K562 (cell line): ENCODE data around the gene MDN1. TPM values are rescaled to one million over a fixed set of nuclear protein-coding genes. Genes with fewer than 3 reads are reported as not detected.

Experiments used
- ATAC-seq: fragments of 200-7000 bp; cut with Tn5 transposase; 3 replicates; pipeline ENCODE4 v1.9.1; 2020; ENCODE audit warnings: moderate library complexity
- BruUV-seq: library from RNA; stranded (reverse); fragments of 400-500 nt; replicated peaks from 2 replicates; lab custom pipeline; 2021; lab: Mats Ljungman, UMichigan
- CTCF ChIA-PET: fragments of 300-600 bp; formaldehyde crosslinking; extraction: SDS; loops from one replicate; lab custom pipeline; 2021; ENCODE audit warnings: low intra/inter-chr PET ratio; lab: Yijun Ruan, JAX
- POLR2A ChIA-PET: fragments of 300-600, 350-650 bp; sonication (Branson Sonifier 250); formaldehyde crosslinking; extraction: SDS; loops from one replicate; lab custom pipeline; 2021; ENCODE audit warnings: antibody characterized with exemption, inconsistent platforms; lab: Yijun Ruan, JAX
- DNase-seq, 4 experiments: peaks; one replicate each; pipeline versions ENCODE4 v3.0.0 to v3.0.0-alpha.2; 2011 to 2018; ENCODE audit warnings: low spot score in 3 of 4, mixed read lengths in 3 of 4; ENCODE audit errors: extremely low read depth in 1 of 4
- FAIRE-seq: peaks from 2 replicates; lab custom pipeline; 2011; peaks lifted over from hg19 to GRCh38; lab: Jason Lieb, UNC
- H2AFZ ChIP-seq: 2 replicates; pipeline ENCODE4 v1.6.0; 2011; ENCODE audit warnings: low read depth, low read length, control low read depth, inconsistent platforms
- H3K27ac ChIP-seq: fragments of 200-600 bp; 3 replicates; pipeline ENCODE4 v1.8.0; 2011; ENCODE audit warnings: low read depth, mild to moderate bottlenecking, control low read depth, inconsistent platforms, low read length, moderate library complexity, mixed read lengths; ENCODE audit errors: extremely low read depth
- H3K27me3 ChIP-seq, 2 experiments: fragments of 300-600 bp in 1 of 2; 2 replicates in 1 of 2; 3 replicates in 1 of 2; pipeline versions ENCODE4 v1.6.0 to v1.8.0; 2011; ENCODE audit warnings: inconsistent platforms in 2 of 2, low read length in 2 of 2, mild to moderate bottlenecking in 1 of 2, mixed read lengths in 1 of 2, moderate library complexity in 1 of 2; ENCODE audit not compliant: control insufficient read depth in 2 of 2, insufficient read depth in 2 of 2
- H3K36me3 ChIP-seq: fragments of 300-600 bp; 3 replicates; pipeline ENCODE4 v1.8.0; 2011; ENCODE audit warnings: mild to moderate bottlenecking, low read length, inconsistent platforms; ENCODE audit not compliant: control insufficient read depth, insufficient read depth
- H3K4me1 ChIP-seq, 2 experiments: fragments of 200-600 bp in 1 of 2; replicated peaks in 1 of 2; 2 replicates in 1 of 2; 3 replicates in 1 of 2; pipeline versions ENCODE4 v1.5.1 to v1.8.0; 2011; ENCODE audit warnings: inconsistent platforms in 2 of 2, low read length in 2 of 2, mild to moderate bottlenecking in 1 of 2, mixed read lengths in 1 of 2, moderate library complexity in 1 of 2; ENCODE audit not compliant: control insufficient read depth in 2 of 2, insufficient read depth in 2 of 2
- H3K4me2 ChIP-seq: 2 replicates; pipeline ENCODE4 v1.6.1; 2011; ENCODE audit warnings: low read length, control low read depth, inconsistent platforms, mixed read lengths; ENCODE audit not compliant: insufficient read depth
- H3K4me3 ChIP-seq: fragments of 200-600 bp; sonication (generic), shearing (Covaris generic); 2 replicates; pipeline ENCODE4 v1.5.1; 2016; ENCODE audit warnings: control low read depth, inconsistent platforms
- H3K79me2 ChIP-seq: fragments of 200-600 bp; 3 replicates; pipeline ENCODE4 v1.8.0; 2011; ENCODE audit warnings: low read length, inconsistent platforms; ENCODE audit not compliant: control insufficient read depth, insufficient read depth
- H3K9ac ChIP-seq, 2 experiments: 2 replicates each; pipeline versions ENCODE4 v1.6.0 to v1.6.1; 2011; ENCODE audit warnings: low read depth in 2 of 2, low read length in 2 of 2, control low read depth in 1 of 2, inconsistent platforms in 1 of 2, mild to moderate bottlenecking in 1 of 2, mixed read lengths in 1 of 2; ENCODE audit not compliant: insufficient read depth in 1 of 2
- H3K9me1 ChIP-seq: one replicate; pipeline ENCODE4 v1.6.0; 2011; ENCODE audit warnings: inconsistent platforms, mild to moderate bottlenecking, low read length, moderate library complexity; ENCODE audit not compliant: control insufficient read depth, insufficient read depth
- H3K9me3 ChIP-seq: replicated peaks from 2 replicates; pipeline ENCODE4 v1.5.1; 2011; ENCODE audit warnings: low read depth, low read length, inconsistent platforms; ENCODE audit not compliant: control insufficient read depth, insufficient read depth
- H4K20me1 ChIP-seq: replicated peaks from 2 replicates; pipeline ENCODE4 v1.6.1; 2011; ENCODE audit warnings: low read length, inconsistent platforms, mixed read lengths; ENCODE audit not compliant: control insufficient read depth, insufficient read depth
- CBFA2T2 ChIP-seq: fragments of 450-650 bp; conservative IDR thresholded peaks from 2 replicates; pipeline ENCODE4 v1.6.1; 2017; ENCODE audit warnings: mild to moderate bottlenecking
- CXXC5 ChIP-seq: fragments of 250-450 bp; sonication (Bioruptor Pico); IDR thresholded peaks from 2 replicates; pipeline ENCODE4 v1.8.0; 2022; ENCODE audit warnings: inconsistent platforms, mild to moderate bottlenecking, moderate library complexity
- FIP1L1 ChIP-seq: fragments of 200-400 bp; formaldehyde crosslinking; IDR thresholded peaks from 2 replicates; pipeline ENCODE4 v1.6.1; 2018; ENCODE audit warnings: mild to moderate bottlenecking, low read depth, low read length; ENCODE audit not compliant: poor library complexity, severe bottlenecking
- GTF3C2 ChIP-seq: IDR thresholded peaks from 3 replicates; pipeline ENCODE4 v1.6.1; 2011; ENCODE audit warnings: borderline replicate concordance, mild to moderate bottlenecking, moderate library complexity; ENCODE audit not compliant: insufficient read length; ENCODE audit errors: extremely low read depth
- MEIS2 ChIP-seq: fragments of 450-650 bp; IDR thresholded peaks from 2 replicates; pipeline ENCODE4 v1.6.1; 2014; ENCODE audit warnings: mild to moderate bottlenecking; ENCODE audit not compliant: partially characterized antibody
- MTF1 ChIP-seq: fragments of 250-450 bp; sonication (Bioruptor Pico); IDR thresholded peaks from 2 replicates; pipeline ENCODE4 v1.9.0; 2021; ENCODE audit warnings: moderate library complexity, mild to moderate bottlenecking, inconsistent platforms, borderline replicate concordance
- PRPF4 ChIP-seq: fragments of 200-400 bp; formaldehyde crosslinking; IDR thresholded peaks from one replicate; pipeline ENCODE4 v1.6.1; 2017; ENCODE audit warnings: low read length, low read depth, mild to moderate bottlenecking; ENCODE audit not compliant: insufficient read depth, poor library complexity, severe bottlenecking
- SIN3A ChIP-seq, 2 experiments: fragments of 150-350 bp in 1 of 2; IDR thresholded peaks; 2 replicates each; pipeline ENCODE4 v1.6.1; 2011 to 2016; ENCODE audit warnings: borderline replicate concordance in 2 of 2, low read depth in 2 of 2, low read length in 2 of 2, mild to moderate bottlenecking in 2 of 2, moderate library complexity in 2 of 2; ENCODE audit not compliant: control insufficient read depth in 1 of 2
- WGBS: fragments of 100-300 bp; shearing (Covaris generic); methylation state at CpG from one replicate; pipeline ENCODE4 v1.1.6; 2016; ENCODE audit warnings: low coverage, mixed read lengths; ENCODE audit not compliant: insufficient coverage; ENCODE audit errors: missing lambda C conversion rate; 5-methylcytosine and 5-hydroxymethylcytosine counted together
- in situ Hi-C: fragments of 300-500 bp; cut with MboI; formaldehyde crosslinking; loops from 4 replicates; pipeline ENCODE4 v1.15.0; 2018; ENCODE audit warnings: inconsistent platforms, mixed read lengths
- intact Hi-C: fragments of 100-400 bp; cut with micrococcal nuclease; formaldehyde crosslinking; loops from 2 replicates; pipeline ENCODE4 v1.14.2; 2022
- polyA plus RNA-seq, 8 experiments: library from polyadenylated mRNA; depleted of rRNA in 4 of 8; stranded (reverse) in 5 of 8; unstranded in 3 of 8; fragments of >200 nt; fragmentation: Nextera tagmentation in 2 of 8; fragmentation: Illumina TruSeq in 1 of 8; extraction: Ambion mirVana in 2 of 8; extraction: Trizol in 1 of 8; gene quantifications; 2 replicates each; pipeline versions ENCODE4 v1.2.1 to v1.2.3, GENCODE V29; 2011 to 2014; ENCODE audit warnings: inconsistent platforms in 1 of 8, missing spikeins in 1 of 8
- total RNA-seq, 7 experiments: library from RNA; depleted of rRNA in 6 of 7; stranded (reverse); fragments of >200 nt in 6 of 7; fragmentation: Illumina TruSeq in 2 of 7; extraction: Trizol in 2 of 7; gene quantifications; 2 replicates each; pipeline versions ENCODE4 v1.2.1 to v1.2.3, GENCODE V29; 2011 to 2021; ENCODE audit warnings: low replicate concordance in 1 of 7
- TF ChIP-seq, protein P1 (sequence below): sonication (generic); formaldehyde crosslinking; IDR thresholded peaks from 2 replicates; pipeline ENCODE4 v1.8.0; 2022; ENCODE audit warnings: mild to moderate bottlenecking, missing genetic modification reagents

The MDN1 gene
- total and polyA plus RNA-seq, 9 of the 15 experiments (the other 6 are each of a cell fraction or from before 2014, with no cell fraction given), result 25.6 to 93.6 (median 43.0) TPM

GRCh38 chr6:89711801-89712200 is 107.8 kb downstream of the MDN1 start:
- Histone ChIP-seq H3K4me1 (no peaks in the 10 kb centered on the region), H3K9me1 (no peaks in the 10 kb centered on the region), H3K27ac (no peak overlapping the region), H3K9ac (no peak overlapping the region), H3K9me3 (no peaks in the 10 kb centered on the region), H4K20me1 (no peaks in the 10 kb centered on the region), H3K4me2 (no peak overlapping the region), H3K4me3 (no peak overlapping the region), H3K79me2 (no peaks in the 10 kb centered on the region), H2AFZ (no peak overlapping the region), H3K36me3 (peaks cover 96% of the 10 kb centered on the region), H3K27me3 (no peaks in the 10 kb centered on the region)
- BruUV-seq, result no TSS peak
- no peak for DNase-seq
- CTCF ChIA-PET, result no interaction called here
- FAIRE-seq, result no peak
- in situ Hi-C loops, result no loop called here
- POLR2A ChIA-PET, result no interaction called here
- no peak for ATAC-seq
- intact Hi-C loops, result no loop called here
- WGBS, result 88% methylated on average over 3 of the region's 3 CpGs
- TF ChIP-seq CXXC5 (CRISPR knock-in tag), result no peak
- TF ChIP-seq FIP1L1, result no peak
- TF ChIP-seq PRPF4, result no peak
- no peak for TF ChIP-seq MEIS2
- TF ChIP-seq CBFA2T2, result no peak
- no peak for TF ChIP-seq MTF1
- TF ChIP-seq SIN3A (IDR thresholded peaks at IDR 0.05; ENCODE audit: borderline replicate concordance in 2 of 2, control insufficient read depth in 1 of 2, low read depth in 2 of 2, low read length in 2 of 2), result no peak
- no peak for TF ChIP-seq GTF3C2
- TF ChIP-seq, protein P1, sequence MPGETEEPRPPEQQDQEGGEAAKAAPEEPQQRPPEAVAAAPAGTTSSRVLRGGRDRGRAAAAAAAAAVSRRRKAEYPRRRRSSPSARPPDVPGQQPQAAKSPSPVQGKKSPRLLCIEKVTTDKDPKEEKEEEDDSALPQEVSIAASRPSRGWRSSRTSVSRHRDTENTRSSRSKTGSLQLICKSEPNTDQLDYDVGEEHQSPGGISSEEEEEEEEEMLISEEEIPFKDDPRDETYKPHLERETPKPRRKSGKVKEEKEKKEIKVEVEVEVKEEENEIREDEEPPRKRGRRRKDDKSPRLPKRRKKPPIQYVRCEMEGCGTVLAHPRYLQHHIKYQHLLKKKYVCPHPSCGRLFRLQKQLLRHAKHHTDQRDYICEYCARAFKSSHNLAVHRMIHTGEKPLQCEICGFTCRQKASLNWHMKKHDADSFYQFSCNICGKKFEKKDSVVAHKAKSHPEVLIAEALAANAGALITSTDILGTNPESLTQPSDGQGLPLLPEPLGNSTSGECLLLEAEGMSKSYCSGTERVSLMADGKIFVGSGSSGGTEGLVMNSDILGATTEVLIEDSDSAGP (CRISPR knock-in tag), result no peak
